SK-N-SH treated with all-trans-retinoic acid at 6 μM for 48 hours (cell line): ENCODE results near the gene ANG.

ENCODE experiments used
- ATAC-seq: fragments of 200-7000 bp; cut with Tn5 transposase; 3 replicates; pipeline ENCODE4 v1.9.1; 2020; ENCODE audit warnings: mild to moderate bottlenecking, moderate library complexity
- ARNTL ChIP-seq: fragments of 450-650 bp; formaldehyde crosslinking; IDR thresholded peaks from 2 replicates; pipeline ENCODE4 v1.5.0; 2020; ENCODE audit warnings: low read depth, mild to moderate bottlenecking, moderate library complexity, borderline replicate concordance
- BACH2 ChIP-seq: fragments of 250-450 bp; sonication (Bioruptor Pico); IDR thresholded peaks from 2 replicates; pipeline ENCODE4 v1.9.0; 2021; ENCODE audit warnings: mild to moderate bottlenecking, borderline replicate concordance
- CSDC2 ChIP-seq: fragments of 250-450 bp; sonication (Bioruptor Pico); IDR thresholded peaks from 2 replicates; pipeline ENCODE4 v1.5.0; 2020; ENCODE audit warnings: mild to moderate bottlenecking, moderate library complexity
- CSRNP3 ChIP-seq: fragments of 250-450 bp; sonication (Bioruptor Pico); IDR thresholded peaks from 2 replicates; pipeline ENCODE4 v1.5.1; 2021; ENCODE audit warnings: mild to moderate bottlenecking, moderate library complexity
- ISL1 ChIP-seq: fragments of 250-450 bp; sonication (Bioruptor Pico); IDR thresholded peaks from 2 replicates; pipeline ENCODE4 v2.1.2; 2022; ENCODE audit warnings: mild to moderate bottlenecking, moderate library complexity
- OSR1 ChIP-seq: fragments of 250-450 bp; sonication (Bioruptor Pico); IDR thresholded peaks from 2 replicates; pipeline ENCODE4 v1.8.0; 2022; ENCODE audit warnings: moderate library complexity, mild to moderate bottlenecking, inconsistent platforms
- PPARA ChIP-seq: fragments of 250-450 bp; sonication (Bioruptor Pico); IDR thresholded peaks from 2 replicates; pipeline ENCODE4 v1.5.0; 2020; ENCODE audit warnings: mild to moderate bottlenecking, borderline replicate concordance
- RARB ChIP-seq: fragments of 250-450 bp; sonication (Bioruptor Pico); IDR thresholded peaks from 2 replicates; pipeline ENCODE4 v1.8.0; 2021; ENCODE audit warnings: mild to moderate bottlenecking, moderate library complexity
- SNAI2 ChIP-seq: fragments of 250-450 bp; sonication (Bioruptor Pico); IDR thresholded peaks from 2 replicates; pipeline ENCODE4 v1.5.0; 2020; ENCODE audit warnings: mild to moderate bottlenecking, moderate library complexity
- TCF4 ChIP-seq: fragments of 250-450 bp; sonication (Bioruptor Pico); IDR thresholded peaks from 2 replicates; pipeline ENCODE4 v1.8.0; 2021; ENCODE audit warnings: mild to moderate bottlenecking, moderate library complexity, borderline replicate concordance
- TOX ChIP-seq: fragments of 250-450 bp; sonication (Bioruptor Pico); IDR thresholded peaks from 2 replicates; pipeline ENCODE4 v1.8.0; 2021; ENCODE audit warnings: mild to moderate bottlenecking, moderate library complexity, borderline replicate concordance
- ZC3H10 ChIP-seq: fragments of 250-450 bp; sonication (Bioruptor Pico); IDR thresholded peaks from 2 replicates; pipeline ENCODE4 v1.5.1; 2021; ENCODE audit warnings: mild to moderate bottlenecking, moderate library complexity
- ZFP3 ChIP-seq: fragments of 250-450 bp; sonication (Bioruptor Pico); IDR thresholded peaks from 2 replicates; pipeline ENCODE4 v1.5.0; 2020; ENCODE audit warnings: mild to moderate bottlenecking, moderate library complexity
- ZFP30 ChIP-seq: fragments of 450-650 bp; formaldehyde crosslinking; IDR thresholded peaks from 2 replicates; pipeline ENCODE4 v1.5.0; 2022; ENCODE audit warnings: mild to moderate bottlenecking, moderate library complexity
- ZNF70 ChIP-seq: fragments of 450-650 bp; formaldehyde crosslinking; IDR thresholded peaks from 2 replicates; pipeline ENCODE4 v1.5.0; 2020; ENCODE audit warnings: mild to moderate bottlenecking, moderate library complexity
- ZNF8 ChIP-seq: fragments of 450-650 bp; formaldehyde crosslinking; IDR thresholded peaks from 2 replicates; pipeline ENCODE4 v1.5.0; 2020; ENCODE audit warnings: mild to moderate bottlenecking, moderate library complexity
- TF ChIP-seq, protein P1 (sequence below): fragments of 250-450 bp; sonication (Bioruptor Pico); IDR thresholded peaks from 2 replicates; pipeline ENCODE4 v1.5.1; 2020; ENCODE audit warnings: low read depth, mild to moderate bottlenecking, moderate library complexity
- TF ChIP-seq, protein P2 (sequence below): fragments of 250-450 bp; sonication (Bioruptor Pico); IDR thresholded peaks from 2 replicates; pipeline ENCODE4 v1.8.0; 2021; ENCODE audit warnings: low read depth, mild to moderate bottlenecking, moderate library complexity, borderline replicate concordance
- TF ChIP-seq, protein P3 (sequence below): fragments of 250-450 bp; sonication (Bioruptor Pico); IDR thresholded peaks from 2 replicates; pipeline ENCODE4 v1.5.0; 2020; ENCODE audit warnings: mild to moderate bottlenecking, moderate library complexity
- TF ChIP-seq, protein P4 (sequence below): fragments of 250-450 bp; sonication (Bioruptor Pico); IDR thresholded peaks from 2 replicates; pipeline ENCODE4 v1.8.0; 2020; ENCODE audit warnings: mild to moderate bottlenecking, moderate library complexity, borderline replicate concordance

ANG gene

GRCh38 chr14:20684662-20685456, 3.7 kb upstream of the ANG start:
- TF ChIP-seq TOX (CRISPR knock-in tag) = no peak
- TF ChIP-seq, protein P1, sequence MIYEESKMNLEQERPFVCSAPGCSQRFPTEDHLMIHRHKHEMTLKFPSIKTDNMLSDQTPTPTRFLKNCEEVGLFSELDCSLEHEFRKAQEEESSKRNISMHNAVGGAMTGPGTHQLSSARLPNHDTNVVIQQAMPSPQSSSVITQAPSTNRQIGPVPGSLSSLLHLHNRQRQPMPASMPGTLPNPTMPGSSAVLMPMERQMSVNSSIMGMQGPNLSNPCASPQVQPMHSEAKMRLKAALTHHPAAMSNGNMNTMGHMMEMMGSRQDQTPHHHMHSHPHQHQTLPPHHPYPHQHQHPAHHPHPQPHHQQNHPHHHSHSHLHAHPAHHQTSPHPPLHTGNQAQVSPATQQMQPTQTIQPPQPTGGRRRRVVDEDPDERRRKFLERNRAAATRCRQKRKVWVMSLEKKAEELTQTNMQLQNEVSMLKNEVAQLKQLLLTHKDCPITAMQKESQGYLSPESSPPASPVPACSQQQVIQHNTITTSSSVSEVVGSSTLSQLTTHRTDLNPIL (CRISPR knock-in tag) = no peak
- TF ChIP-seq OSR1 (CRISPR knock-in tag) = no peak
- TF ChIP-seq CSRNP3 (CRISPR knock-in tag) = no peak
- TF ChIP-seq RARB (CRISPR knock-in tag) = no peak
- TF ChIP-seq ZNF70 = no peak
- TF ChIP-seq, protein P2, sequence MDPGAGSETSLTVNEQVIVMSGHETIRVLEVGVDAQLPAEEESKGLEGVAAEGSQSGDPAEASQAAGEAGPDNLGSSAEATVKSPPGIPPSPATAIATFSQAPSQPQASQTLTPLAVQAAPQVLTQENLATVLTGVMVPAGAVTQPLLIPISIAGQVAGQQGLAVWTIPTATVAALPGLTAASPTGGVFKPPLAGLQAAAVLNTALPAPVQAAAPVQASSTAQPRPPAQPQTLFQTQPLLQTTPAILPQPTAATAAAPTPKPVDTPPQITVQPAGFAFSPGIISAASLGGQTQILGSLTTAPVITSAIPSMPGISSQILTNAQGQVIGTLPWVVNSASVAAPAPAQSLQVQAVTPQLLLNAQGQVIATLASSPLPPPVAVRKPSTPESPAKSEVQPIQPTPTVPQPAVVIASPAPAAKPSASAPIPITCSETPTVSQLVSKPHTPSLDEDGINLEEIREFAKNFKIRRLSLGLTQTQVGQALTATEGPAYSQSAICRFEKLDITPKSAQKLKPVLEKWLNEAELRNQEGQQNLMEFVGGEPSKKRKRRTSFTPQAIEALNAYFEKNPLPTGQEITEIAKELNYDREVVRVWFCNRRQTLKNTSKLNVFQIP = no peak
- TF ChIP-seq SNAI2 (CRISPR knock-in tag) = no peak
- TF ChIP-seq ZFP30 (CRISPR knock-in tag) = no peak
- TF ChIP-seq ISL1 (CRISPR knock-in tag) = no peak
- TF ChIP-seq CSDC2 = no peak
- TF ChIP-seq ZNF8 (CRISPR knock-in tag) = no peak
- TF ChIP-seq ARNTL = no peak
- TF ChIP-seq PPARA (CRISPR knock-in tag) = no peak
- TF ChIP-seq ZC3H10 (CRISPR knock-in tag) = no peak
- TF ChIP-seq, protein P3, sequence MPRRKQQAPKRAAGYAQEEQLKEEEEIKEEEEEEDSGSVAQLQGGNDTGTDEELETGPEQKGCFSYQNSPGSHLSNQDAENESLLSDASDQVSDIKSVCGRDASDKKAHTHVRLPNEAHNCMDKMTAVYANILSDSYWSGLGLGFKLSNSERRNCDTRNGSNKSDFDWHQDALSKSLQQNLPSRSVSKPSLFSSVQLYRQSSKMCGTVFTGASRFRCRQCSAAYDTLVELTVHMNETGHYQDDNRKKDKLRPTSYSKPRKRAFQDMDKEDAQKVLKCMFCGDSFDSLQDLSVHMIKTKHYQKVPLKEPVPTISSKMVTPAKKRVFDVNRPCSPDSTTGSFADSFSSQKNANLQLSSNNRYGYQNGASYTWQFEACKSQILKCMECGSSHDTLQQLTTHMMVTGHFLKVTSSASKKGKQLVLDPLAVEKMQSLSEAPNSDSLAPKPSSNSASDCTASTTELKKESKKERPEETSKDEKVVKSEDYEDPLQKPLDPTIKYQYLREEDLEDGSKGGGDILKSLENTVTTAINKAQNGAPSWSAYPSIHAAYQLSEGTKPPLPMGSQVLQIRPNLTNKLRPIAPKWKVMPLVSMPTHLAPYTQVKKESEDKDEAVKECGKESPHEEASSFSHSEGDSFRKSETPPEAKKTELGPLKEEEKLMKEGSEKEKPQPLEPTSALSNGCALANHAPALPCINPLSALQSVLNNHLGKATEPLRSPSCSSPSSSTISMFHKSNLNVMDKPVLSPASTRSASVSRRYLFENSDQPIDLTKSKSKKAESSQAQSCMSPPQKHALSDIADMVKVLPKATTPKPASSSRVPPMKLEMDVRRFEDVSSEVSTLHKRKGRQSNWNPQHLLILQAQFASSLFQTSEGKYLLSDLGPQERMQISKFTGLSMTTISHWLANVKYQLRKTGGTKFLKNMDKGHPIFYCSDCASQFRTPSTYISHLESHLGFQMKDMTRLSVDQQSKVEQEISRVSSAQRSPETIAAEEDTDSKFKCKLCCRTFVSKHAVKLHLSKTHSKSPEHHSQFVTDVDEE (CRISPR knock-in tag) = no peak
- TF ChIP-seq ZFP3 (CRISPR knock-in tag) = no peak
- no peak for TF ChIP-seq TCF4 (CRISPR knock-in tag)
- no peak; the same call in 2 of the 3 replicates for ATAC-seq

DNA sequence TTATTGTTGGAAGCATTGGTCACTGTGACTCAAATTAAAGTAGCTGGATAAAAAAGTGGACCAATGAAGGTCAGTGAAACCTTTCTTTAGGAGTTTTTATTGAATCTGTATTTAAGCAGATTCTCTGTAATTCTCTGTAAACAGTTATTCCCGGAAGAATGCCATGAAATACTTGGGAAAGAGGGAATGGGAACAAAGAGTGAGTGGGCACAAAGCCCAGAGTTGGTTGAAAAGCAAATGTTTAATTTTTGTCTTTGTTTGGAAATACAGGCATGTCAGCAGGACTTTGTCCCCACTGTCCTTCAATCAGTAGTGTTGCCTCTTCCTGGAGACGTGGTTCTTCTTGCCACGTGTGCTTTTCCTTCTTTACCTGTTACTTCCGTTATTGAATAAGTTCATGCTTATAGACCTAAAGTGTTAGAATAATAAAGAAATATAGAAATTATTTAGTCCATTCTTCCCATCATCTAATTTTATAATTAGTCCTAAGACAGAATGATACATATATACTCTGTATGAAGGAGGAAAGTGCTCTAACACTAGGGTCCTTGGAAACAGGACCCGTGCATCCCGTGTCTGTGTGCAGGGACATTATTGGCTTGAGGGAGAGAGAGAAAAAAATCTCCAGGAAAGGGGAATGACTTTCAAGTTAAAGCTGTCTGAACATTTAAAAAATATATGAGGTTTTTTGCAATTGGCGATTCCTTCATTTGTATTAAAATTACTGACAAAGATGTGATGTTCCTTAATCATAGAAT, 2.0 kb upstream of the ANG start:
- TF ChIP-seq RARB (CRISPR knock-in tag) (no peak), ZFP30 (CRISPR knock-in tag) (no peak), ZNF8 (CRISPR knock-in tag) (no peak), CSDC2 (no peak), PPARA (CRISPR knock-in tag) (no peak), TOX (CRISPR knock-in tag) (no peak), ISL1 (CRISPR knock-in tag) (no peak), ARNTL (no peak), BACH2 (CRISPR knock-in tag) (no peak), ZFP3 (CRISPR knock-in tag) (no peak), CSRNP3 (CRISPR knock-in tag) (no peak), OSR1 (CRISPR knock-in tag) (no peak)
- TF ChIP-seq, protein P2 = no peak
- TF ChIP-seq, protein P4, sequence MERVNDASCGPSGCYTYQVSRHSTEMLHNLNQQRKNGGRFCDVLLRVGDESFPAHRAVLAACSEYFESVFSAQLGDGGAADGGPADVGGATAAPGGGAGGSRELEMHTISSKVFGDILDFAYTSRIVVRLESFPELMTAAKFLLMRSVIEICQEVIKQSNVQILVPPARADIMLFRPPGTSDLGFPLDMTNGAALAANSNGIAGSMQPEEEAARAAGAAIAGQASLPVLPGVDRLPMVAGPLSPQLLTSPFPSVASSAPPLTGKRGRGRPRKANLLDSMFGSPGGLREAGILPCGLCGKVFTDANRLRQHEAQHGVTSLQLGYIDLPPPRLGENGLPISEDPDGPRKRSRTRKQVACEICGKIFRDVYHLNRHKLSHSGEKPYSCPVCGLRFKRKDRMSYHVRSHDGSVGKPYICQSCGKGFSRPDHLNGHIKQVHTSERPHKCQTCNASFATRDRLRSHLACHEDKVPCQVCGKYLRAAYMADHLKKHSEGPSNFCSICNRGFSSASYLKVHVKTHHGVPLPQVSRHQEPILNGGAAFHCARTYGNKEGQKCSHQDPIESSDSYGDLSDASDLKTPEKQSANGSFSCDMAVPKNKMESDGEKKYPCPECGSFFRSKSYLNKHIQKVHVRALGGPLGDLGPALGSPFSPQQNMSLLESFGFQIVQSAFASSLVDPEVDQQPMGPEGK (CRISPR knock-in tag) = no peak
- TF ChIP-seq, protein P3 (CRISPR knock-in tag) = no peak
- ATAC-seq = no peak
